ENCODE results near the gene LRP2.

- no peak for TF ChIP-seq EP300 (IDR thresholded peaks at IDR 0.05)
- no peak for TF ChIP-seq POLR2A (IDR thresholded peaks at IDR 0.05)
- no peak for TF ChIP-seq CTCF (IDR thresholded peaks at IDR 0.05)
These were observed 232.6 kb downstream of the LRP2 start for GRCh38 chr2:169129703-169130243.
